Measurements from ENCODE around the gene RGS8.

RGS8 gene

GRCh38 chr1:182709855-182710254, 25.5 kb upstream of the RGS8 start:
- Histone ChIP-seq H3K27me3 (ENCODE audit: insufficient read depth, low read length, poor library complexity, severe bottlenecking) (no peaks in the 10 kb centered on the region), H3K4me1 (ENCODE audit: insufficient read depth, low read length, poor library complexity, severe bottlenecking) (peaks cover 6% of the 10 kb centered on the region), H4K20me1 (ENCODE audit: insufficient read depth, low read length, poor library complexity, severe bottlenecking) (no peaks in the 10 kb centered on the region), H3K79me2 (ENCODE audit: insufficient read depth, low read length) (no peaks in the 10 kb centered on the region), H2AFZ (ENCODE audit: low read length) (no peak overlapping the region), H3K9me2 (replicated peaks; ENCODE audit: low read depth, low read length) (no peaks in the 10 kb centered on the region), H3K36me3 (ENCODE audit: insufficient read depth, low read length) (no peaks in the 10 kb centered on the region), H3K9ac (ENCODE audit: low read depth, low read length, poor library complexity, severe bottlenecking) (no peak overlapping the region), H3K4me2 (ENCODE audit: low read depth, low read length, poor library complexity, severe bottlenecking) (no peak overlapping the region), H3K4me3 (ENCODE audit: low read length, poor library complexity, severe bottlenecking) (no peak overlapping the region), H3K9me3 (ENCODE audit: insufficient read depth, low read depth, low read length) (no peaks in the 10 kb centered on the region), H3F3A (ENCODE audit: low read depth) (no peaks in the 10 kb centered on the region)
- TF ChIP-seq EZH2phosphoT487 (IDR thresholded peaks at IDR 0.05; ENCODE audit: borderline replicate concordance): no peak
- TF ChIP-seq, protein P1, sequence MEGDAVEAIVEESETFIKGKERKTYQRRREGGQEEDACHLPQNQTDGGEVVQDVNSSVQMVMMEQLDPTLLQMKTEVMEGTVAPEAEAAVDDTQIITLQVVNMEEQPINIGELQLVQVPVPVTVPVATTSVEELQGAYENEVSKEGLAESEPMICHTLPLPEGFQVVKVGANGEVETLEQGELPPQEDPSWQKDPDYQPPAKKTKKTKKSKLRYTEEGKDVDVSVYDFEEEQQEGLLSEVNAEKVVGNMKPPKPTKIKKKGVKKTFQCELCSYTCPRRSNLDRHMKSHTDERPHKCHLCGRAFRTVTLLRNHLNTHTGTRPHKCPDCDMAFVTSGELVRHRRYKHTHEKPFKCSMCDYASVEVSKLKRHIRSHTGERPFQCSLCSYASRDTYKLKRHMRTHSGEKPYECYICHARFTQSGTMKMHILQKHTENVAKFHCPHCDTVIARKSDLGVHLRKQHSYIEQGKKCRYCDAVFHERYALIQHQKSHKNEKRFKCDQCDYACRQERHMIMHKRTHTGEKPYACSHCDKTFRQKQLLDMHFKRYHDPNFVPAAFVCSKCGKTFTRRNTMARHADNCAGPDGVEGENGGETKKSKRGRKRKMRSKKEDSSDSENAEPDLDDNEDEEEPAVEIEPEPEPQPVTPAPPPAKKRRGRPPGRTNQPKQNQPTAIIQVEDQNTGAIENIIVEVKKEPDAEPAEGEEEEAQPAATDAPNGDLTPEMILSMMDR (conservative IDR thresholded peaks at IDR 0.05; ENCODE audit: low read length): no peak

DNA sequence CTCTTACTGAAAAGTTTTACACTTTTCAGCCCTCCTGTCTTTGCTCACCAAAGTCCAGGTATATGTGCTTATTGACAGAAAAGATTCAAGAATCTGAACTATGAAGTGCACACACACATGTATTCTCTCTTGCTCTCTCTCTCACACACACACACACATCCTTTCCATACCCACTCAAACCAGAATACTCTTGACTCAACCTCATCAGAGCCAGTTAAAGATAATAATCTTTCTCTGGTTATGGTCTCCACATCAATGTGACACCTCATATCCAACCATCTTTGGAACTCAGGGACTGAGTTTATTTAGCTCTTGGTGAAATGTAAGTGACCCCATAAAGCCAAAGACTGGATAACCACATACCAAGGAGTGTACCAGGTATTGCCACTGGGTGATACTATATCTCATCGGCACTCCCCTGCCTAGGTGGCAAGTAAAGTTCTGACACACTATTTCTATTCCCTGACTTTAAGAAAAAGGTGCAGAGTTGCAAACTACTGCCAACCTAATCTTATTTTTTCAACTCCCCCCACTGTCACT, 24.9 kb upstream of the RGS8 start:
- Histone ChIP-seq H3K27me3 (ENCODE audit: insufficient read depth, low read length, poor library complexity, severe bottlenecking) (no peaks in the 10 kb centered on the region), H4K20me1 (ENCODE audit: insufficient read depth, low read length, poor library complexity, severe bottlenecking) (no peaks in the 10 kb centered on the region), H3K79me2 (ENCODE audit: insufficient read depth, low read length) (no peaks in the 10 kb centered on the region), H3F3A (ENCODE audit: low read depth) (no peaks in the 10 kb centered on the region), H3K4me1 (ENCODE audit: insufficient read depth, low read length, poor library complexity, severe bottlenecking) (peaks cover 6% of the 10 kb centered on the region), H3K4me3 (ENCODE audit: low read length, poor library complexity, severe bottlenecking) (no peak overlapping the region), H3K36me3 (ENCODE audit: insufficient read depth, low read length) (no peaks in the 10 kb centered on the region), H2AFZ (ENCODE audit: low read length) (no peak overlapping the region), H3K9me3 (ENCODE audit: insufficient read depth, low read depth, low read length) (no peaks in the 10 kb centered on the region), H3K9me2 (replicated peaks; ENCODE audit: low read depth, low read length) (no peaks in the 10 kb centered on the region), H3K9ac (ENCODE audit: low read depth, low read length, poor library complexity, severe bottlenecking) (no peak overlapping the region), H3K4me2 (ENCODE audit: low read depth, low read length, poor library complexity, severe bottlenecking) (no peak overlapping the region)
- no peak for TF ChIP-seq EZH2phosphoT487 (IDR thresholded peaks at IDR 0.05; ENCODE audit: borderline replicate concordance)

DNA sequence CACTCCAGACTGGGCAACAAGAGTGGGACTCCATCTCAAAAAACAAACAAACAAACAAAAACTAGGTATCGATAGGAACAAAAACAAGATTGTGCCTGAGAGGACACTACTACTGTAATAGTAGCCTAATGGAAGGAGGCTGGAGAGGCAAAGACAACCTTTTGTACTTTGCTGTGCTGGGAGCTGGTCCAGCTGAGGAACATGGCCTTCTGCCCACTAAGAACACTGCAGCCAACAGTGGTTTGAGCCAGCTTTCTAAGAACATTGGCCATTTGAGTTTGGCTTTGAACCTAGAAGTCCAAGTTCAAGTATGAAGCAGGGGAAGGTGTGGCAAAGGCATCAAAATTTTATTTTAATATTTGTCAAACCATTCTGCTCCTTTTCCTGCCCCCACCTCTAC, 22.7 kb upstream of the RGS8 start:
- Histone ChIP-seq H4K20me1 (ENCODE audit: insufficient read depth, low read length, poor library complexity, severe bottlenecking) (no peaks in the 10 kb centered on the region), H3F3A (ENCODE audit: low read depth) (no peaks in the 10 kb centered on the region), H3K4me1 (ENCODE audit: insufficient read depth, low read length, poor library complexity, severe bottlenecking) (peaks cover 6% of the 10 kb centered on the region), H3K9me3 (ENCODE audit: insufficient read depth, low read depth, low read length) (no peaks in the 10 kb centered on the region), H2AFZ (ENCODE audit: low read length) (no peak overlapping the region), H3K27me3 (ENCODE audit: insufficient read depth, low read length, poor library complexity, severe bottlenecking) (no peaks in the 10 kb centered on the region), H3K9me2 (replicated peaks; ENCODE audit: low read depth, low read length) (no peaks in the 10 kb centered on the region), H3K36me3 (ENCODE audit: insufficient read depth, low read length) (no peaks in the 10 kb centered on the region), H3K4me2 (ENCODE audit: low read depth, low read length, poor library complexity, severe bottlenecking) (no peak overlapping the region), H3K79me2 (ENCODE audit: insufficient read depth, low read length) (no peaks in the 10 kb centered on the region), H3K9ac (ENCODE audit: low read depth, low read length, poor library complexity, severe bottlenecking) (no peak overlapping the region), H3K4me3 (ENCODE audit: low read length, poor library complexity, severe bottlenecking) (no peak overlapping the region)
- TF ChIP-seq, protein P1 (conservative IDR thresholded peaks at IDR 0.05; ENCODE audit: low read length): no peak
- no peak for TF ChIP-seq EZH2phosphoT487 (IDR thresholded peaks at IDR 0.05; ENCODE audit: borderline replicate concordance)

DNA sequence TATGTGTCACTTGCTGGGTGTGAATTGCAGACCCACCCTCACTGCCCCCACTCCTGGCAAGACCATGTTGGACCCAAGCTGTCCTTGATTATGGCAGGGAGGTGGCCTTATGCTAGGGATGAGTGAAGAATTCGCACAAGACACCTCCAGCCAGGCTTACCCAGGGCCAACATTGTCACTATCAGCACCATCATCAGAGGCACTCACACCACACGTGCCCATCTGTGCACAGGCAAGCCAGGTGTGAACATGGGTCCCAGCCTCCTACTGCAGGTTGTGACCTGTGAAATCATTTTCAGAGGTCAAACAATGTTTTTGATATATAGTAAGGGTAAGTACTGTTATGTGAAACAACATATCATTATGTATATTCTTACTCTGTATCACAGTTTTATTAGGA, 20.3 kb upstream of the RGS8 start:
- TF ChIP-seq, protein P1 (conservative IDR thresholded peaks at IDR 0.05; ENCODE audit: low read length): no peak
- no peak for TF ChIP-seq EZH2phosphoT487 (IDR thresholded peaks at IDR 0.05; ENCODE audit: borderline replicate concordance)
- Histone ChIP-seq H3K9me3 (ENCODE audit: insufficient read depth, low read depth, low read length) (no peaks in the 10 kb centered on the region), H3K9me2 (replicated peaks; ENCODE audit: low read depth, low read length) (no peaks in the 10 kb centered on the region), H3K4me2 (ENCODE audit: low read depth, low read length, poor library complexity, severe bottlenecking) (no peak overlapping the region), H2AFZ (ENCODE audit: low read length) (no peak overlapping the region), H3K36me3 (ENCODE audit: insufficient read depth, low read length) (no peaks in the 10 kb centered on the region), H3K4me1 (ENCODE audit: insufficient read depth, low read length, poor library complexity, severe bottlenecking) (peaks cover 6% of the 10 kb centered on the region), H3K9ac (ENCODE audit: low read depth, low read length, poor library complexity, severe bottlenecking) (no peak overlapping the region), H3K27me3 (ENCODE audit: insufficient read depth, low read length, poor library complexity, severe bottlenecking) (no peaks in the 10 kb centered on the region), H3K4me3 (ENCODE audit: low read length, poor library complexity, severe bottlenecking) (no peak overlapping the region), H3K79me2 (ENCODE audit: insufficient read depth, low read length) (no peaks in the 10 kb centered on the region), H3F3A (ENCODE audit: low read depth) (no peaks in the 10 kb centered on the region), H4K20me1 (ENCODE audit: insufficient read depth, low read length, poor library complexity, severe bottlenecking) (no peaks in the 10 kb centered on the region)

Measured in Loucy (cell line).